SKM-1 treated with dmso at 0.1 percent for 144 hours (cell line): ENCODE data around the gene MTF2.
"Not testable (repeated sequence)": the region's sequence is repeated elsewhere in the genome, so short reads cannot be mapped to it uniquely, and the experiment has no call there.

Experiments
- DNase-seq: peaks from one replicate; lab custom pipeline; 2025; ENCODE audit not compliant: unreplicated experiment; lab: John Stamatoyannopoulos, UW

MTF2 gene

DNA sequence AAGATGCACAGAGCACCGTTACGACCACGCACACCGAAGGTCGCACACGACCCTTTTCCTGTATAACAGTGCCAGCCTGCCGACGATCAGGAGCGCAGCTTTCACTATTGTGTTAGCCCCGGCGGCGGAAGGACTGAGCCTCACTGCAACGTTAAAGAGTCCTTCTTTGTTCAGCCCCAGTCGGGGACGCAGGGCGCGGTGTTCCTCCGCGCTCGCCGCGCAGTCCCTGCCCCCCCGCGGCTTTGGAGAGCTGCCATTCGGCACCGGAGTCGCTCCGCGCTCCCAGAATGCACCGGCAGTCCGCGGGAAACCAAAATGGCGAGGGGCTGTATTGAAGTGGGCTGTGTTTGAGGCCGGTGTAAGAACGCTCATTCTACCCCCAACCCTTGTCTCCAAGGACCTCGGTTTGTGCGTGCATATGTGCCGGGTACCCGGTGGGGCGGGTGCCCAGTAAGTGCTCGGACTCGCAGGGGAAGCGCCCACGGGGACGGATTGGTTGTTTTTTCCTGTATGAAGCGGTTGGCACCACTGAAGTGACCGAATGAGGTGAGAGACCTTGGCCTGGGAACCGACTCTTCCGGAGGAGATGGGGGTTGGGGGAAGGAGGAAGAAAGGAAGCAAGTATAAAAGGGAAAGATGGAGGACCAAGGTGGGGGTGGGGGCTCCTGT lies at the start of gene MTF2:
MTF2 (plus strand) TSS at position 298 of the 669 bp plus-strand sequence; CDS start at position 542, 244 bp downstream.
- DNase-seq: peak; percentile 92

GRCh38 chr1:93029317-93029716 lies 49.8 kb upstream of the MTF2 start:
- no peak for DNase-seq

DNA sequence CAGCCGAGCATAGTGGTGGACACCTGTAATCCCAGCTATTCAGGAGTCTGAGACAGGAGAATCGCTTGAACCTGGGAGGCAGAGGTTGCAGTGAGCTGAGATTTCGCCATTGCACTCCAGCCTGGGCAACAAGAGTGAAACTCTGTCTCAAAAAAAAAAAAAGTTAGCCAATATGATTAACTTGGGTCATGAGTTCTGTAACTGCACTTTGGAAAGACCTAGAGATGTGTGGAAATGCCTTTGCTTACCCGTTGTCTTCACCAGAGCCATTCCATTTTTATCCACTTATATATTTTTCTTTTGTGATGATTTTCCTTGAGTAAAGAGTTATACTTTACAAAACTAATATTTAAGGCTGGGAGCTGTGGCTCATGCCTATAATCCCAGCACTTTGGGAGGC lies 48.9 kb upstream of the MTF2 start:
- DNase-seq: not testable (repeated sequence)

DNA sequence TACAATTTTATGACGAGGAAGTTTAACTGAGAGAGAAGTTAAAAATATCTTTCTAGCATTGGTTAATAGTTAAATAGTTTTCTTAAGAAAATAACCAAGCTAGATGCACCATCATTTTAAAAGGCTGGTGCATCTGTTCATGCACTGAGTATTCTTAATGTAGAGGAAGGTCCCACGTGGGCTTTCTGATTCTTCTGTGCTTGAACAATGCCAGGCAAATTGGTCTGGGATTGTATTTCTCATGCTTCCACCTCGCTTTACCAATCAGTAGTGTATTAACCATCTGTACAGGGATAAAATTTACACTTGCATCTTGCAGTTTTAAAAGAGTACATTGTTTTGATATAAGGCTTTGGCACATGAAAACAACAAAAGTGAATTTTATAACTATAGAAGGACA lies 47.4 kb upstream of the MTF2 start:
- no peak for DNase-seq

- no peak for DNase-seq
Measured at GRCh38 chr1:93033029-93033428, 46.1 kb upstream of the MTF2 start.

DNA sequence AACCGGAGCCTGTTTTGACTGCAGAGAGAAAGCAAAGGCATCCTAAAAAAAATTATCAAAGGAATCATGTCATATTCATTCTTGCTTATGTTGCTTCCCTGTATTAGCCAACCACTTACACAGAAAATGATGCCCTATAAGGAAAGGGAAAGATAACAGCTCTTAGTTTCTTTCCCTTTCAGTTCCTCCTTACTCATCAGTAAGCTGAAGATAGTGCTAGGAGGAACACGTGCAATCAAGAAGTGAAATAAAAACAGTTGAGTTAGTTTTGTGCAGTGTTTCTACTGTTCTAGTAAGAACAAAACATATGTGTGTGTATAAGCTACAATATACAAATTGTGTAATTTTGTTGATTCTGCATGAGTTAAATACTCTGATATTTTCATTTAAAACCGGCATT lies 45.3 kb upstream of the MTF2 start:
- peak; percentile 45 for DNase-seq

- no peak for DNase-seq
Measured at GRCh38 chr1:93034397-93034796, 44.7 kb upstream of the MTF2 start.

DNA sequence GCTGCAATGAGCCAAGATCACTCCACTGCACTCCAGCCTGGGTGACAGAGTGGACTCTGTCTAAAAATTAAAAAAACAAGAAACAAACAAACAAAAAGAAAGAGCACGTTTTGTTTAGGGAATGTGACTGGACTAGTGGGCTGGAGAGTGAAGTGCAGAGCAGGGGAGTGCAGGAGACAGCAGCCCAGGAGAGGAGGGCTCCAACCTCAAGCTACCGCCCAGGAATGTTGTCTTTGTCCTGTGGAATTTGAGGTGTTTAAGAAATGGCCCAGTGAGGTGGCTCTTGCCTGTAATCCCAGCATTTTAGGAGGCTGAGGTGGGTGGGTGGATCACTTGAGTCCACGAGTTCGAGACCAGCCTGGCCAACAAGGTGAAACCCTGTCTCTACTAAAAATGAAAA lies 42.4 kb upstream of the MTF2 start:
- no peak for DNase-seq

DNA sequence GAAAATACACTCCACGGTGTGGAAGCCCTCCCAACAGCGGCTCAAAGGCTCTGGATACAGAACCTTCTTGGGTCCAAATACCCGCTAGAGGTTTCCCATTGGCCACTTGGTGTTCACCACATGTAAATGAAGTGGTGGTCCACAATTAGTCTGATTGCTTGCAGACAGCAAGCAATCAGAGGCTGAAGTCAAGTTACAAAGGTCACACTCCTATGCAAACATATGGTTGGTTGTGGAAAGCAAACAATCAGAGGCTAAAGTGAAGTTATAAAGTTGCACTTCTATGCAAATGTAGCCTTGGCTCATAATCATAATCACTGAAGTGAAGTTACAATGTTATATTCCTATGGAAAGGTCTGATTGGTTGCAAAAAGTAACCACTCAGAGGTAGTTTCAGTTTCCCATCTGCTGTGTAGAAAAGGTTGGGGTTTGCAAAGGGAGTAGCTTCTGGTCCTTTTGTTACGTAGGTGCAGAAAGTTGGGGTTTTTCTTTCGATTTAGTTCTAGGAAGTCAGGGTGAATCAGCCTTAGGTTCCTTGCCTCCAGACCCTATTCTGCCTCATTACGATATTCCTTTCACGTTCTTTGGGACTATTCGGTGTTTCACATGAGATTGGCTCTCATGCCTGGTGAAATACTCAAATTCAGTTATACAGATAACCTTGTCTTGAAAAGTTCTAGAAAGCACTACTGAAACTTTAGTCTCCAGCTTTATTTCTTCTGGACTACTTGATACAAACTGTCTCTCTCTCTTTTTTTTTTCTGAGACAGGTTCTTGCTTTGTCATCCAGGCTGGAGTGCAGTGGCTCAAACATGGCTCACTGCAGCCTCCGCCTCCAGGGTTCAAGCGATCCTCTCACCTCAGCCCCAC lies 36.7 kb upstream of the MTF2 start:
- DNase-seq: no peak

DNA sequence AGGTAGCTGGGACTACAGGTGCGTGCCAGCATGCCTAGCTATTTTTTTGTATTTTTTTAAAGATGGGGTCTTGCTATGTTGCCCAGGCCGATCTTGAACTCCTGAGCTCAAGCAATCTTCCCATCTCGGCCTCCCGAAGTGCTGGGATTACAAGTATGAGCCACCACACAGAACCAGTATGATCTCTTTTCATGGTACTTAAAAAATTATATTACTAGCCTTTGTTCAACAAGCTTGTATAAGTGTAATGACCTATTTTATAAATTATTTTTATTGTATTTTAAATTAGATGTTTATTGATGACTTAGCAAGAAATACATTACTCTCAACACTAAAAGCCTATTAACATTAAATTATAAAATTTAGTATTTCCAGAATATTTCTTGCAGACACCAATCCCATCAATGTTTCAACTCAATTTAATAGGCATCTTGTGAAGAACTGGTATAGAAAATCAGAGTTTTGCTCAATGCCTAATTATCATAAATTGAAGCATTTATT lies 36.0 kb upstream of the MTF2 start:
- DNase-seq: no peak

DNA sequence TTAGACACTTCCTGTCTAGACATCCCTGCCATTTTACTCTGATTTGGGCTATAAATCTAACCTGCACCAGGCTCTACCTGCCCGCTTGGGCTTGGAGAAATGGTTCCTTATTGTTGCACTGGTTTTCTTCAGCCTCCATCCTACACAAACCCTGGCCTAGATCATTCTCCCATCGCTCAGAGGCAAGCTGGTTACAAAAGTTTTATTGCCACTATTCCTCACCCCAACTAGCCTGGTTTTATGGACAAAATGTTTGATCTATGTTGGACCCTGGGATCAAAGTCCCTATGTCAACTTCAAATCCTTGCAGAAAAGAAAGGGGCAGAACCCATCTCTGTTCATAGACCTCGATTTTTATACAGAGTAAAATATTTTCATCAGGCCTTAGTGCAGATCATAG lies 31.5 kb upstream of the MTF2 start:
- no peak for DNase-seq

- no peak for DNase-seq
Measured at GRCh38 chr1:93051961-93052360, 27.1 kb upstream of the MTF2 start.

DNA sequence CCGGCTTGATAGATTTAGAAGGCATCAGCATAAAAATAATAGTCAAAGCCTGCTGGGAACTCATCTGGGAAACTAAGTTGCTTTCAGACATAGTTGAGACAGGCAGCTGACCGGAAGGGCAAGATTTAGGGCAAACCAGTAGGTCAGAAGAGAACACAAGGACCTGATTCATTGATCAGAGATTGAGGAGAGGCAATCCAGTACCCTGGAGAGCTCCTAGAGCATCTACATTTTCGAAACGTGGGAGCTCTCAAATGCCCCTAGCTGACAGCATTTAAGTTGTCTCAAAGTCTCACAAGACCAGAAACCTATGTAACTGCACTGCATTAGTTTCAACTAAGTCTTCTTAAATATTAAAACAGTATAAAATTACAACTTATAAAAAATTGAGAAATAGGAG lies 22.9 kb upstream of the MTF2 start:
- no peak for DNase-seq

DNA sequence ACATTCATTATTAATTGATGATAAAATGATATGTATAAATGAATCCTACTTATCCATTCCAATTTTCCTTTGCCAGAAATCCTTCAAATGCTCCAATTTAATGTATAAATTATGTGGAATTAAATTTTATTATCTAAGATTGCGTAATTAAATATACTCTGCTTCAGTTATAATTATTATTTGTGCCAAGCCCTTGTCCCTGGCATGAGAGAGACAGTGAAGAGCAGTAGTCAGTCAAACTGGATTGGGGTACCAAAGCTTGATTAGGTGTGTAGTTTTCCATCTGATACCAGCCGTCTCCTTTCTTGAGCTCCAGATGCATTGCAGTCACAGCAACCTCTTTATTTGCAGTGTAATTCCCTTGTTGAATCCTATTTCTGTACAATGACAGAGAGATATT lies 22.4 kb upstream of the MTF2 start:
- no peak for DNase-seq

DNA sequence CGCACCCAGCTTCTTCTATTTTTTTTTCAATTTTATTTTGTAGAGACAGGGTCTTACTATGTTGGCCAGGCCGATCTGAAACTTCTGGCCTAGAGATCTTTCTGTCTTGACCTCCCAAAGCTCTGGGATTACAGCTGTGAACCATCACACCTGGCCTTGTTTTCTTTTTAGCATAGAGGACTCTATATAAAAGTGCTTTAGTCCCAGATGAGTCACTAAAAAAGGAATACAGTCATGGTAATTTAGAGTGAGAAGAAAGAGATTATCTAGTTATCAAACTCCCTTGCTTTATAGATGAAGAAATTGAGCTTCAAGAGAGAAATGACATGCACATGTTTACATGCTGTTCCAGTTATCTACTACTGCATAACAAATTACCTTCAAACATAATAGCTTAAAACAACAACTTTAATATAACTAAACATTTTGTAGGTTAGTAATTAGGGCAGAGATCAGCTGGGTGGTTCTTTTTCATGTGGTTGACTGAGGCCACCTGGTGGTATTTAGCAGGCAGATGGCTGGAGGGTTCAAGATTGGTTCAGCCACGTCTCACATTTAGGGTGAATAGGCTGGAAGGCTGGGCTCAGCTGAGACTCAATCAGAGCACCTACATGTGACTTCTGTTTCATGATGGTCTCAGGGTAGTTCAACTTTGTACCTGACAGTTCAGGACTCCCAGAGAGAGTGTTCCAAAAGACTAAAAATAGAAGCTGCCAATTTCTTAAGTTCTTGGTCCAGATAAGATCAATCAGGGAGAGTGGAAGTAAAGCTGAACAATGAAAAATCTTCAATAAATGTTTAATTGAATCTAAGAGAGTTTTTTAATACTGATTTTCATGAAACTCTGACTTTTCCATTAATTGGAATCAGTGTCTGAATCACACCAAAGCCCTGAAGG lies 16.9 kb upstream of the MTF2 start:
- DNase-seq: no peak

- DNase-seq: peak; percentile 26
Measured at GRCh38 chr1:93076268-93076667, 2.8 kb upstream of the MTF2 start.

DNA sequence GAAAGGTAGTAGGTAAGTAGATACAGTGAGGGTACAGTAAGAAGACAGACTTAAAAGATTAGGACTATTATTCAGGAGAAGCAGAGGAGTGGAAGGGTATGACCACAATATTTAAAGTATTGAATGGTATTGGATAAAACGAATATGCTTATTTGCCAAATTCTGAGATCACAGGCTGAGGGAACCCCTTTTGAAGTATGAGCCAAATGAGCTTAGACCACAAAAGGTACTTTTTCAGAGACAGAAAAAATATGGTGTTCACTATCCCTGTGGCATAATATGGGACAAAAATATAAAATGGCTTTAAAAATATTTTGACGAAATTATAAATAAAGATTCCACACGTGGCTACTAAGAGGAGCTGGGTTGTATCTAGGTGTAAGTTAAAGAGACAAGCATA lies 880 bp upstream of the MTF2 start:
- DNase-seq: no peak

DNA sequence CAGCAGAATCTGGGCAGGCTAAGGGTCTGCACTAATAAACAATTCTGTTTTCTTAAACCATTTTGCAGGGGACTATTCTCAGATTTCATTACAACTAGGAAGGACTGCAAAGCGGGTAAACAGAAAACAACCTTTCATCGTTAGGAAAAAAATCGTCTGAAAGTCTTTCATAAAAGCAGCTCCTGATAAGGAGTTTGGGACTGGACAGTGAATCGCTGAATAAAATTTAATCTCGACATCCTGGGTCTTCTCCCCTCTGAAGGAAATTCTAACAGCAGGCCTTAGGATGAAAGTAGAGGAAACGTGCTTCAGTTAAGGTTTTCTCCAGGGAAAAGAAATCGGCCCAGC lies 471 bp upstream of the MTF2 start:
- DNase-seq: no peak

DNA sequence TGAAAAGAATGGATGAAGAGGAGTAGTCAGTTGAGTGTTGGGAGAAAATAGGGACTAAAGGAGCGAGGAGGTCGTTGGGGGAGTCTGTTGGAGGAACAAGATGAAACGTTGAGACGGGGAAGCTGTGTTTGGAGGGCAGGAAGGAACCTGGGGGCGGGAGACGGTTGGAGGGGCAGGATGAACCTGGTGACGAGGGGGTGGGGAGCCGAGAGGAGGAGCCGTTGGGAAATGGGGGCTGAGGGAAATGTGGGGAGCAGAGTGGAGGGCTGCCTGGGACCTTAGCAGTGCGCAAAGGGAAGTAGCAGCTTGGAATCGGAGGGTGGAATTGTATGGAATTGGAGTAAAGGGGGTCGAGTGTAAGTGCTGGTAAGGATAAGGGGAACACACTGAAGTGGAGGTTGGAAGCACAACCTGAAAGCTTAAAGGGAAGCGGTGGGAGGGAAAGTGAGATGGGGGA lies 630 bp downstream of the MTF2 start:
- peak; percentile 12 for DNase-seq

GRCh38 chr1:93080179-93080823 lies 1.2 kb downstream of the MTF2 start:
- peak; percentile 51 for DNase-seq

DNA sequence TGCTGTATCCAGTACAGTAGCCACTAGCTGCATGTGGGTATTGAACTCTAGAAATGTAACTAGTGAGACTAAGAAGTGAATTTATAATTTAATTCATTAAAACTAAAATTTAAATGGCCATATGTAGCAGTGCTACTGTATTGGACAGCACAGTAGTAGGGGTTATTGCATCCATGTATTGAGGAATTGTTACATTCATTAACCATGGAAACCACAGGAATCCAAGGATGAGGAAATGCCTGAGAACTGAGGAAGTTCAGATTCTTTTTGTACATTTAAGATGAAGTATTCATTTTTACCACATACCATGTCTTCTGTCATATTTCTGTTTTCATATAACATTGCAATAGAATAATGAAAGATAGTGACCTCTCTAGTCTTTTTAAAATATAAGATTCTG lies 2.6 kb downstream of the MTF2 start:
- peak; percentile 60 for DNase-seq
